Retinal pigment epithelial cell (primary cell): ENCODE measurements around the gene SRGAP1.

Experiments
- DNase-seq: peaks from one replicate; pipeline ENCODE4 v3.0.0-alpha.2; 2010; ENCODE audit warnings: low read depth
- H3K4me3 ChIP-seq: 2 replicates; pipeline ENCODE4 v1.5.1; 2011; ENCODE audit warnings: mild to moderate bottlenecking, low read length, control low read depth, moderate library complexity
- TF ChIP-seq, protein P1 (sequence below): conservative IDR thresholded peaks from 2 replicates; pipeline ENCODE4 v1.5.1; 2011; ENCODE audit warnings: low read depth, low read length, control low read depth, inconsistent platforms

SRGAP1 gene

DNA sequence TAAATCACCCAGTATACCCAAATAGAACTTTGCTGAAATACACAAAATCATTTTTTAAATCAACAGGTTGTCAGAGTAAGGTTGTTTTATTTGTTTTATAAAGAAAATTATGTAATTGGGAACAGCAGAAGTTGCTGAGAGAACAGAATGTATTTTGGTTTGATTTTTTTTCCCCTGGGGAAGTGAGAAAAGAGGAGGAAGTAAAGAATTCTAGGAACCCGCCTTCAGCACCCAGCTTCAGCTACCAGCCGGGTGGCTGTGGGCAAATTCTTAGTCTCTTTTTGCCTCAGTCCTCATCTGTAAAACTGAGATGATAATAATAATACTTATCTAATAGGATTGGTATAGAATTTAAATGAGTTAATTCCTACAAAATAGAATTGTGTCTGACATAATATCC lies 119.4 kb downstream of the SRGAP1 start:
- DNase-seq: no peak
- H3K4me3 ChIP-seq: no peak overlapping the region
- TF ChIP-seq, protein P1, sequence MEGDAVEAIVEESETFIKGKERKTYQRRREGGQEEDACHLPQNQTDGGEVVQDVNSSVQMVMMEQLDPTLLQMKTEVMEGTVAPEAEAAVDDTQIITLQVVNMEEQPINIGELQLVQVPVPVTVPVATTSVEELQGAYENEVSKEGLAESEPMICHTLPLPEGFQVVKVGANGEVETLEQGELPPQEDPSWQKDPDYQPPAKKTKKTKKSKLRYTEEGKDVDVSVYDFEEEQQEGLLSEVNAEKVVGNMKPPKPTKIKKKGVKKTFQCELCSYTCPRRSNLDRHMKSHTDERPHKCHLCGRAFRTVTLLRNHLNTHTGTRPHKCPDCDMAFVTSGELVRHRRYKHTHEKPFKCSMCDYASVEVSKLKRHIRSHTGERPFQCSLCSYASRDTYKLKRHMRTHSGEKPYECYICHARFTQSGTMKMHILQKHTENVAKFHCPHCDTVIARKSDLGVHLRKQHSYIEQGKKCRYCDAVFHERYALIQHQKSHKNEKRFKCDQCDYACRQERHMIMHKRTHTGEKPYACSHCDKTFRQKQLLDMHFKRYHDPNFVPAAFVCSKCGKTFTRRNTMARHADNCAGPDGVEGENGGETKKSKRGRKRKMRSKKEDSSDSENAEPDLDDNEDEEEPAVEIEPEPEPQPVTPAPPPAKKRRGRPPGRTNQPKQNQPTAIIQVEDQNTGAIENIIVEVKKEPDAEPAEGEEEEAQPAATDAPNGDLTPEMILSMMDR: no peak

- TF ChIP-seq, protein P1: no peak
- peak; percentile 41 for DNase-seq
- no peak overlapping the region for H3K4me3 ChIP-seq
Observed at GRCh38 chr12:63964301-63964700, 119.8 kb downstream of the SRGAP1 start.

GRCh38 chr12:63965936-63966605 lies 121.6 kb downstream of the SRGAP1 start:
- no peak overlapping the region for H3K4me3 ChIP-seq
- no peak for DNase-seq
- TF ChIP-seq, protein P1: no peak

DNA sequence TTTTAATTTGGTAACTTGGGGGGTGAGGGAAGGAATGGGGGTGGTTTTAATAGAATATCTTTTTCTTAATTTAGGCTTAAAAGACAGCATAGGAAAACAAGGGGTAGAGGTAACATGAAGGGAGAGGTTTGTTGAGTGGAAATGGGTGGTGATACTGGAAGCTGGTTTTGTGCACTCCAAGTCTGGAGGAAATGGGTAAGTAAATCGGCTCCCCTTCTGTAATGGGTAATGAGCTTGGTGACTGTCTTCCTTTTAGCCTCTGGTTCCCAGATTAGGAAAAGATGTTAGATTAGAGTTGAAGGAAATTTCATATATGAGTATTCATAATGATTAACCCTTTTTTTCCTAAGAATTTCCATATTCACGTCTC lies 122.1 kb downstream of the SRGAP1 start:
- no peak overlapping the region for H3K4me3 ChIP-seq
- TF ChIP-seq, protein P1: no peak
- DNase-seq: no peak

DNA sequence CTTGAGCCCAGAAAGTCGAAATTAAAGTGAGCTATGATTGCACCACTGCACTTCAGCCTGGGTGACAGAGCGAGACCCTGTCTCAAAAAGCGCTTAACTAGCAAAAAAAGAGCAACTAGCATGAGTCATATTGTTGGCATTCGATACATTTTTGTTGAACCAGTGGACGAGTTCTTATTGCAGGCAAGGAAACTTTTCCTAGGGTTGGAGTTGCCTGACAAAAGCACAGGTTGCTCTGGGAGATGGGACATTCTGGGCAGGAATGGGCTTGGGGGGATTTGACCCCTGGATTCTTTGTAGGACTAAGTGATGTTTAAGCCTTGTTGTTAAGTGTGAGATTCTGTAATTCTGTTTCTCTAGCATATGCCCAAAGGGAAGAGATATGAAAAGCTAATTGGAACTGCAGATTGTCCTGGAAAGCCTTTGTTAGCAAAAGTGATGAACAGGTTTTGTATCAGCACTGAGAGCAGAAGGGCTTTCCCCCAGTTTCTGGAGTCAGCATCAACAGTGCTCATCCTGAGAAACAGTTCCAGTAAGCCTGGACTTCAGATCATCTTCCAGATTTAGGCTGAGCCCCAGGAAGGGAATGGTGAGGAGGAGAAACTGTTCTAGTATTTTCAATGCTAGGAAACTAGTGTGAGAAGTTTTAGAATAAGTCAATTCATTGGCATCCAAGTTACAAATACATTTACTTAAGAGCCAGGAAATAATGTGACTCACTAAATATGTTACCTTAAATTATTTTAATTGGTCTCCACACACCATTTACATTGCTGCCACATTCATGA lies 123.1 kb downstream of the SRGAP1 start:
- DNase-seq: no peak

GRCh38 chr12:63968673-63969072 lies 124.2 kb downstream of the SRGAP1 start:
- TF ChIP-seq, protein P1: no peak
- H3K4me3 ChIP-seq: no peak overlapping the region
- DNase-seq: no peak

More for the DNA sequence above, 123.1 kb downstream of the SRGAP1 start:
- TF ChIP-seq, protein P1: no peak
- H3K4me3 ChIP-seq: no peak overlapping the region

DNA sequence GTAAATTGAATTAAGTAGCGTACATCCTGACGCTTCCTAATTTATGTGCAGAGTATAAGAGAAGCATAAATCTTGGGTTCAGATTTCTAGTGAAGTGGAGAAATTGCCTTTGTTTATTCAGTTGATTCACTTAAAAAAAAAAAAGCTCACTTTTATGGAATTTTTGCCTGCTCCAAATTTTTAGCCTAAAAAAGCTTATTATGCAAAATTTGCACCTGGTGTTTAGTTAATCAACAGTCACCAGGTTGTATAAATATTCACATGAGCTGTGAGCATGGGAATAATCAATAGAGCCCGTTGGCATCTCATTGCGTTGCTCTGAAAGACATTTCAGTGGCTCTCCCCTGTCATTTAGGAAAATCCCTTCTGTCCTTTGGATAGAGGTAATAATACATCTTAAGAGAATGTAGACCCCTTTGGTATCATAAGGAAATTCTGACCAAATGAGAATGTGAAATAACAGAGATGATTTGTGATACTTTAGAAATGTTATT lies 132.4 kb downstream of the SRGAP1 start:
- no peak for DNase-seq
- TF ChIP-seq, protein P1: no peak
- no peak overlapping the region for H3K4me3 ChIP-seq
